HepG2 (cell line): Measurements from ENCODE around the gene TLR5. TPM values are rescaled to one million over a fixed set of nuclear protein-coding genes. Genes with fewer than 3 reads are reported as not detected.

Source experiments
- HMG20B ChIP-seq: conservative IDR thresholded peaks from 2 replicates; pipeline ENCODE4 v1.6.1; 2016; ENCODE audit warnings: missing genetic modification reagents, missing compliant biosample characterization
- IKZF4 ChIP-seq: sonication (generic); formaldehyde crosslinking; IDR thresholded peaks from 2 replicates; pipeline ENCODE4 v1.5.1; 2020; ENCODE audit warnings: borderline replicate concordance, mild to moderate bottlenecking, low read depth, missing genetic modification reagents; ENCODE audit errors: not compliant biosample characterization
- KLF9 ChIP-seq: IDR thresholded peaks from 2 replicates; pipeline ENCODE4 v1.6.1; 2016; ENCODE audit warnings: low read depth
- NR2F2 ChIP-seq: IDR thresholded peaks from 2 replicates; pipeline ENCODE4 v1.6.1; 2012; ENCODE audit warnings: low read depth, inconsistent platforms, borderline replicate concordance
- SIX1 ChIP-seq: sonication (generic); formaldehyde crosslinking; IDR thresholded peaks from 2 replicates; pipeline ENCODE4 v1.4.0; 2020; ENCODE audit warnings: missing genetic modification reagents, borderline replicate concordance
- XBP1 ChIP-seq: sonication (generic); formaldehyde crosslinking; IDR thresholded peaks from 2 replicates; pipeline ENCODE4 v1.5.0; 2020; ENCODE audit warnings: missing genetic modification reagents
- ZNF562 ChIP-seq: sonication (generic); formaldehyde crosslinking; IDR thresholded peaks from 2 replicates; pipeline ENCODE4 v1.8.0; 2022; ENCODE audit warnings: missing genetic modification reagents, borderline replicate concordance
- polyA plus RNA-seq, 8 experiments: library from polyadenylated mRNA; depleted of rRNA in 3 of 8; stranded (reverse) in 7 of 8; unstranded in 1 of 8; fragments of >200 nt; fragmentation: Illumina TruSeq in 4 of 8; extraction: Trizol in 4 of 8; gene quantifications; 2 replicates each; pipeline versions ENCODE4 v1.2.1 to v1.2.3, GENCODE V29; 2011 to 2016; ENCODE audit warnings: low read depth in 4 of 8, missing spikeins in 1 of 8, mixed read lengths in 1 of 8; ENCODE audit not compliant: insufficient read depth in 1 of 8
- total RNA-seq, 5 experiments: library from RNA; depleted of rRNA; stranded (reverse); fragments of >200 nt; fragmentation: Illumina TruSeq; extraction: Trizol; gene quantifications; 2 replicates each; pipeline ENCODE4 v1.2.3, GENCODE V29; 2016; ENCODE audit warnings: low read depth in 1 of 5
- TF ChIP-seq, protein P1 (sequence below): sonication (generic); formaldehyde crosslinking; IDR thresholded peaks from 2 replicates; pipeline ENCODE4 v1.8.1; 2023; ENCODE audit warnings: missing genetic modification reagents, mild to moderate bottlenecking, borderline replicate concordance
- TF ChIP-seq, protein P2 (sequence below): sonication (generic); formaldehyde crosslinking; IDR thresholded peaks from 2 replicates; pipeline ENCODE4 v1.8.0; 2022; ENCODE audit warnings: mild to moderate bottlenecking, missing genetic modification reagents
- TF ChIP-seq, protein P3 (sequence below): sonication (generic); formaldehyde crosslinking; IDR thresholded peaks from 2 replicates; pipeline ENCODE4 v1.5.0; 2020; ENCODE audit warnings: mild to moderate bottlenecking, missing genetic modification reagents
- TF ChIP-seq, protein P4 (sequence below): sonication (generic); formaldehyde crosslinking; conservative IDR thresholded peaks from 2 replicates; pipeline ENCODE4 v1.5.0; 2020; ENCODE audit warnings: missing genetic modification reagents
- TF ChIP-seq, protein P5 (sequence below): IDR thresholded peaks from 2 replicates; pipeline ENCODE4 v1.6.1; 2016; ENCODE audit warnings: low read depth, control low read depth
- TF ChIP-seq, protein P6 (sequence below): IDR thresholded peaks from 2 replicates; pipeline ENCODE4 v1.6.1; 2016; ENCODE audit warnings: low read depth
- TF ChIP-seq, protein P7 (sequence below): sonication (generic); formaldehyde crosslinking; conservative IDR thresholded peaks from 2 replicates; pipeline ENCODE4 v1.4.0; 2020; ENCODE audit warnings: missing genetic modification reagents
- TF ChIP-seq, protein P8 (sequence below): sonication (generic); formaldehyde crosslinking; IDR thresholded peaks from 2 replicates; pipeline ENCODE4 v1.4.0; 2020; ENCODE audit warnings: mild to moderate bottlenecking, low read depth, missing genetic modification reagents

TLR5 gene
- total and polyA plus RNA-seq, 2 of the 13 experiments (the other 11 are each of a cell fraction or from before 2014, with no cell fraction given) = not detected

DNA sequence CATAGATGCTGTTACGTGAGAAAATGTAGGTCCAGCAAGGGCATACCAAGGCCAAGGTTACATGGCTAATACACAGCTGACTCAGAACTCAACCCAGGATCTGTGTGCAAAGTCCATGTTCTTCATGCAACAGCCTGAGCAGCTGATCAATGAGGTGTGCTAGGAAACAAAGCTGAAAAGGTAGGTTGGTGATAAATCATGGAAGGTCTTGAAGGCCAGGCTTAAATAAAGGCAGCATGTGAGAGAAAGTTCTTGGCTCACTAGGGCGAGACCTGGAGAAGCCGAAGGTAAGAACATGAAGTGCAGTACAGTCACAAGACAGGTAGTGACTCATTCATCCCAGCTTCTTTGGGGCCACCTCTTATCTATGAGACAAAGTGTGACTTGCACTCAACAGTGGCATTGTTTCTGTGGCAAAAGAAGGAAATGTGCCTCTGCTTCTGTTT is 33.4 kb downstream of the TLR5 start (continued):
- TF ChIP-seq IKZF4 (CRISPR knock-in tag) (no peak), HMG20B (no peak), SIX1 (CRISPR knock-in tag) (no peak), ZNF562 (CRISPR knock-in tag) (no peak), NR2F2 (no peak; the same call in 1 of the 2 replicates), KLF9 (CRISPR knock-in tag) (no peak), XBP1 (CRISPR knock-in tag) (no peak)
- TF ChIP-seq, protein P1, sequence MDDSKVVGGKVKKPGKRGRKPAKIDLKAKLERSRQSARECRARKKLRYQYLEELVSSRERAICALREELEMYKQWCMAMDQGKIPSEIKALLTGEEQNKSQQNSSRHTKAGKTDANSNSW (CRISPR knock-in tag) = no peak
- TF ChIP-seq, protein P2, sequence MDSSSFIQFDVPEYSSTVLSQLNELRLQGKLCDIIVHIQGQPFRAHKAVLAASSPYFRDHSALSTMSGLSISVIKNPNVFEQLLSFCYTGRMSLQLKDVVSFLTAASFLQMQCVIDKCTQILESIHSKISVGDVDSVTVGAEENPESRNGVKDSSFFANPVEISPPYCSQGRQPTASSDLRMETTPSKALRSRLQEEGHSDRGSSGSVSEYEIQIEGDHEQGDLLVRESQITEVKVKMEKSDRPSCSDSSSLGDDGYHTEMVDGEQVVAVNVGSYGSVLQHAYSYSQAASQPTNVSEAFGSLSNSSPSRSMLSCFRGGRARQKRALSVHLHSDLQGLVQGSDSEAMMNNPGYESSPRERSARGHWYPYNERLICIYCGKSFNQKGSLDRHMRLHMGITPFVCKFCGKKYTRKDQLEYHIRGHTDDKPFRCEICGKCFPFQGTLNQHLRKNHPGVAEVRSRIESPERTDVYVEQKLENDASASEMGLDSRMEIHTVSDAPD (CRISPR knock-in tag) = no peak
- TF ChIP-seq, protein P3, sequence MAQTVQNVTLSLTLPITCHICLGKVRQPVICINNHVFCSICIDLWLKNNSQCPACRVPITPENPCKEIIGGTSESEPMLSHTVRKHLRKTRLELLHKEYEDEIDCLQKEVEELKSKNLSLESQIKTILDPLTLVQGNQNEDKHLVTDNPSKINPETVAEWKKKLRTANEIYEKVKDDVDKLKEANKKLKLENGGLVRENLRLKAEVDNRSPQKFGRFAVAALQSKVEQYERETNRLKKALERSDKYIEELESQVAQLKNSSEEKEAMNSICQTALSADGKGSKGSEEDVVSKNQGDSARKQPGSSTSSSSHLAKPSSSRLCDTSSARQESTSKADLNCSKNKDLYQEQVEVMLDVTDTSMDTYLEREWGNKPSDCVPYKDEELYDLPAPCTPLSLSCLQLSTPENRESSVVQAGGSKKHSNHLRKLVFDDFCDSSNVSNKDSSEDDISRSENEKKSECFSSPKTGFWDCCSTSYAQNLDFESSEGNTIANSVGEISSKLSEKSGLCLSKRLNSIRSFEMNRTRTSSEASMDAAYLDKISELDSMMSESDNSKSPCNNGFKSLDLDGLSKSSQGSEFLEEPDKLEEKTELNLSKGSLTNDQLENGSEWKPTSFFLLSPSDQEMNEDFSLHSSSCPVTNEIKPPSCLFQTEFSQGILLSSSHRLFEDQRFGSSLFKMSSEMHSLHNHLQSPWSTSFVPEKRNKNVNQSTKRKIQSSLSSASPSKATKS (CRISPR knock-in tag) = no peak
- TF ChIP-seq, protein P4, sequence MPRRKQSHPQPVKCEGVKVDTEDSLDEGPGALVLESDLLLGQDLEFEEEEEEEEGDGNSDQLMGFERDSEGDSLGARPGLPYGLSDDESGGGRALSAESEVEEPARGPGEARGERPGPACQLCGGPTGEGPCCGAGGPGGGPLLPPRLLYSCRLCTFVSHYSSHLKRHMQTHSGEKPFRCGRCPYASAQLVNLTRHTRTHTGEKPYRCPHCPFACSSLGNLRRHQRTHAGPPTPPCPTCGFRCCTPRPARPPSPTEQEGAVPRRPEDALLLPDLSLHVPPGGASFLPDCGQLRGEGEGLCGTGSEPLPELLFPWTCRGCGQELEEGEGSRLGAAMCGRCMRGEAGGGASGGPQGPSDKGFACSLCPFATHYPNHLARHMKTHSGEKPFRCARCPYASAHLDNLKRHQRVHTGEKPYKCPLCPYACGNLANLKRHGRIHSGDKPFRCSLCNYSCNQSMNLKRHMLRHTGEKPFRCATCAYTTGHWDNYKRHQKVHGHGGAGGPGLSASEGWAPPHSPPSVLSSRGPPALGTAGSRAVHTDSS (CRISPR knock-in tag) = no peak
- TF ChIP-seq, protein P5, sequence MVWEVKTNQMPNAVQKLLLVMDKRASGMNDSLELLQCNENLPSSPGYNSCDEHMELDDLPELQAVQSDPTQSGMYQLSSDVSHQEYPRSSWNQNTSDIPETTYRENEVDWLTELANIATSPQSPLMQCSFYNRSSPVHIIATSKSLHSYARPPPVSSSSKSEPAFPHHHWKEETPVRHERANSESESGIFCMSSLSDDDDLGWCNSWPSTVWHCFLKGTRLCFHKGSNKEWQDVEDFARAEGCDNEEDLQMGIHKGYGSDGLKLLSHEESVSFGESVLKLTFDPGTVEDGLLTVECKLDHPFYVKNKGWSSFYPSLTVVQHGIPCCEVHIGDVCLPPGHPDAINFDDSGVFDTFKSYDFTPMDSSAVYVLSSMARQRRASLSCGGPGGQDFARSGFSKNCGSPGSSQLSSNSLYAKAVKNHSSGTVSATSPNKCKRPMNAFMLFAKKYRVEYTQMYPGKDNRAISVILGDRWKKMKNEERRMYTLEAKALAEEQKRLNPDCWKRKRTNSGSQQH (CRISPR knock-in tag) = 0 out of 2 replicates have a peak, but pooled peaks have one; percentile 35
- TF ChIP-seq, protein P6, sequence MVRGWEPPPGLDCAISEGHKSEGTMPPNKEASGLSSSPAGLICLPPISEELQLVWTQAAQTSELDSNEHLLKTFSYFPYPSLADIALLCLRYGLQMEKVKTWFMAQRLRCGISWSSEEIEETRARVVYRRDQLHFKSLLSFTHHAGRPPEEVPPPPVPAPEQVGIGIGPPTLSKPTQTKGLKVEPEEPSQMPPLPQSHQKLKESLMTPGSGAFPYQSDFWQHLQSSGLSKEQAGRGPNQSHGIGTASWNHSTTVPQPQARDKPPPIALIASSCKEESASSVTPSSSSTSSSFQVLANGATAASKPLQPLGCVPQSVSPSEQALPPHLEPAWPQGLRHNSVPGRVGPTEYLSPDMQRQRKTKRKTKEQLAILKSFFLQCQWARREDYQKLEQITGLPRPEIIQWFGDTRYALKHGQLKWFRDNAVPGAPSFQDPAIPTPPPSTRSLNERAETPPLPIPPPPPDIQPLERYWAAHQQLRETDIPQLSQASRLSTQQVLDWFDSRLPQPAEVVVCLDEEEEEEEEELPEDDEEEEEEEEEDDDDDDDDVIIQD (CRISPR knock-in tag) = peak; percentile 55; the same call in 1 of the 2 replicates
- TF ChIP-seq, protein P7, sequence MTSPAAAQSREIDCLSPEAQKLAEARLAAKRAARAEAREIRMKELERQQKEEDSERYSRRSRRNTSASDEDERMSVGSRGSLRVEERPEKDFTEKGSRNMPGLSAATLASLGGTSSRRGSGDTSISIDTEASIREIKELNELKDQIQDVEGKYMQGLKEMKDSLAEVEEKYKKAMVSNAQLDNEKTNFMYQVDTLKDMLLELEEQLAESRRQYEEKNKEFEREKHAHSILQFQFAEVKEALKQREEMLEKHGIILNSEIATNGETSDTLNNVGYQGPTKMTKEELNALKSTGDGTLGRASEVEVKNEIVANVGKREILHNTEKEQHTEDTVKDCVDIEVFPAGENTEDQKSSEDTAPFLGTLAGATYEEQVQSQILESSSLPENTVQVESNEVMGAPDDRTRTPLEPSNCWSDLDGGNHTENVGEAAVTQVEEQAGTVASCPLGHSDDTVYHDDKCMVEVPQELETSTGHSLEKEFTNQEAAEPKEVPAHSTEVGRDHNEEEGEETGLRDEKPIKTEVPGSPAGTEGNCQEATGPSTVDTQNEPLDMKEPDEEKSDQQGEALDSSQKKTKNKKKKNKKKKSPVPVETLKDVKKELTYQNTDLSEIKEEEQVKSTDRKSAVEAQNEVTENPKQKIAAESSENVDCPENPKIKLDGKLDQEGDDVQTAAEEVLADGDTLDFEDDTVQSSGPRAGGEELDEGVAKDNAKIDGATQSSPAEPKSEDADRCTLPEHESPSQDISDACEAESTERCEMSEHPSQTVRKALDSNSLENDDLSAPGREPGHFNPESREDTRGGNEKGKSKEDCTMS = no peak
- TF ChIP-seq, protein P8, sequence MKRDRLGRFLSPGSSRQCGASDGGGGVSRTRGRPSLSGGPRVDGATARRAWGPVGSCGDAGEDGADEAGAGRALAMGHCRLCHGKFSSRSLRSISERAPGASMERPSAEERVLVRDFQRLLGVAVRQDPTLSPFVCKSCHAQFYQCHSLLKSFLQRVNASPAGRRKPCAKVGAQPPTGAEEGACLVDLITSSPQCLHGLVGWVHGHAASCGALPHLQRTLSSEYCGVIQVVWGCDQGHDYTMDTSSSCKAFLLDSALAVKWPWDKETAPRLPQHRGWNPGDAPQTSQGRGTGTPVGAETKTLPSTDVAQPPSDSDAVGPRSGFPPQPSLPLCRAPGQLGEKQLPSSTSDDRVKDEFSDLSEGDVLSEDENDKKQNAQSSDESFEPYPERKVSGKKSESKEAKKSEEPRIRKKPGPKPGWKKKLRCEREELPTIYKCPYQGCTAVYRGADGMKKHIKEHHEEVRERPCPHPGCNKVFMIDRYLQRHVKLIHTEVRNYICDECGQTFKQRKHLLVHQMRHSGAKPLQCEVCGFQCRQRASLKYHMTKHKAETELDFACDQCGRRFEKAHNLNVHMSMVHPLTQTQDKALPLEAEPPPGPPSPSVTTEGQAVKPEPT (CRISPR knock-in tag) = no peak
